K562 (cell line): ENCODE data around the gene TMEM138. TPM values are rescaled to one million over a fixed set of nuclear protein-coding genes. Genes with fewer than 3 reads are reported as not detected.

Experiments used
- ATAC-seq: fragments of 200-7000 bp; cut with Tn5 transposase; 3 replicates; pipeline ENCODE4 v1.9.1; 2020; ENCODE audit warnings: moderate library complexity
- BruUV-seq: library from RNA; stranded (reverse); fragments of 400-500 nt; replicated peaks from 2 replicates; lab custom pipeline; 2021; lab: Mats Ljungman, UMichigan
- CTCF ChIA-PET: fragments of 300-600 bp; formaldehyde crosslinking; extraction: SDS; loops from one replicate; lab custom pipeline; 2021; ENCODE audit warnings: low intra/inter-chr PET ratio; lab: Yijun Ruan, JAX
- POLR2A ChIA-PET: fragments of 300-600, 350-650 bp; sonication (Branson Sonifier 250); formaldehyde crosslinking; extraction: SDS; loops from one replicate; lab custom pipeline; 2021; ENCODE audit warnings: antibody characterized with exemption, inconsistent platforms; lab: Yijun Ruan, JAX
- DNase-seq, 4 experiments: peaks; one replicate each; pipeline versions ENCODE4 v3.0.0 to v3.0.0-alpha.2; 2011 to 2018; ENCODE audit warnings: low spot score in 3 of 4, mixed read lengths in 3 of 4; ENCODE audit errors: extremely low read depth in 1 of 4
- FAIRE-seq: peaks from 2 replicates; lab custom pipeline; 2011; peaks lifted over from hg19 to GRCh38; lab: Jason Lieb, UNC
- H2AFZ ChIP-seq: 2 replicates; pipeline ENCODE4 v1.6.0; 2011; ENCODE audit warnings: low read depth, low read length, control low read depth, inconsistent platforms
- H3K27ac ChIP-seq: fragments of 200-600 bp; 3 replicates; pipeline ENCODE4 v1.8.0; 2011; ENCODE audit warnings: low read depth, mild to moderate bottlenecking, control low read depth, inconsistent platforms, low read length, moderate library complexity, mixed read lengths; ENCODE audit errors: extremely low read depth
- H3K27me3 ChIP-seq, 2 experiments: fragments of 300-600 bp in 1 of 2; 2 replicates in 1 of 2; 3 replicates in 1 of 2; pipeline versions ENCODE4 v1.6.0 to v1.8.0; 2011; ENCODE audit warnings: inconsistent platforms in 2 of 2, low read length in 2 of 2, mild to moderate bottlenecking in 1 of 2, mixed read lengths in 1 of 2, moderate library complexity in 1 of 2; ENCODE audit not compliant: control insufficient read depth in 2 of 2, insufficient read depth in 2 of 2
- H3K36me3 ChIP-seq: fragments of 300-600 bp; 3 replicates; pipeline ENCODE4 v1.8.0; 2011; ENCODE audit warnings: mild to moderate bottlenecking, low read length, inconsistent platforms; ENCODE audit not compliant: control insufficient read depth, insufficient read depth
- H3K4me1 ChIP-seq, 2 experiments: fragments of 200-600 bp in 1 of 2; replicated peaks in 1 of 2; 2 replicates in 1 of 2; 3 replicates in 1 of 2; pipeline versions ENCODE4 v1.5.1 to v1.8.0; 2011; ENCODE audit warnings: inconsistent platforms in 2 of 2, low read length in 2 of 2, mild to moderate bottlenecking in 1 of 2, mixed read lengths in 1 of 2, moderate library complexity in 1 of 2; ENCODE audit not compliant: control insufficient read depth in 2 of 2, insufficient read depth in 2 of 2
- H3K4me2 ChIP-seq: 2 replicates; pipeline ENCODE4 v1.6.1; 2011; ENCODE audit warnings: low read length, control low read depth, inconsistent platforms, mixed read lengths; ENCODE audit not compliant: insufficient read depth
- H3K4me3 ChIP-seq: fragments of 200-600 bp; sonication (generic), shearing (Covaris generic); 2 replicates; pipeline ENCODE4 v1.5.1; 2016; ENCODE audit warnings: control low read depth, inconsistent platforms
- H3K79me2 ChIP-seq: fragments of 200-600 bp; 3 replicates; pipeline ENCODE4 v1.8.0; 2011; ENCODE audit warnings: low read length, inconsistent platforms; ENCODE audit not compliant: control insufficient read depth, insufficient read depth
- H3K9ac ChIP-seq, 2 experiments: 2 replicates each; pipeline versions ENCODE4 v1.6.0 to v1.6.1; 2011; ENCODE audit warnings: low read depth in 2 of 2, low read length in 2 of 2, control low read depth in 1 of 2, inconsistent platforms in 1 of 2, mild to moderate bottlenecking in 1 of 2, mixed read lengths in 1 of 2; ENCODE audit not compliant: insufficient read depth in 1 of 2
- H3K9me1 ChIP-seq: one replicate; pipeline ENCODE4 v1.6.0; 2011; ENCODE audit warnings: inconsistent platforms, mild to moderate bottlenecking, low read length, moderate library complexity; ENCODE audit not compliant: control insufficient read depth, insufficient read depth
- H3K9me3 ChIP-seq: replicated peaks from 2 replicates; pipeline ENCODE4 v1.5.1; 2011; ENCODE audit warnings: low read depth, low read length, inconsistent platforms; ENCODE audit not compliant: control insufficient read depth, insufficient read depth
- H4K20me1 ChIP-seq: replicated peaks from 2 replicates; pipeline ENCODE4 v1.6.1; 2011; ENCODE audit warnings: low read length, inconsistent platforms, mixed read lengths; ENCODE audit not compliant: control insufficient read depth, insufficient read depth
- ERF ChIP-seq: fragments of 450-650 bp; formaldehyde crosslinking; IDR thresholded peaks from 2 replicates; pipeline ENCODE4 v1.4.0; 2020; ENCODE audit warnings: mild to moderate bottlenecking, mixed read lengths
- GTF2F1 ChIP-seq: IDR thresholded peaks from 2 replicates; pipeline ENCODE4 v1.6.1; 2011; ENCODE audit warnings: low read depth, low read length, improper control_type of control experiment
- HBP1 ChIP-seq: fragments of 450-650 bp; formaldehyde crosslinking; IDR thresholded peaks from 2 replicates; pipeline ENCODE4 v1.4.0; 2022; ENCODE audit warnings: missing genetic modification characterization
- KDM2B ChIP-seq: fragments of 250-450 bp; sonication (Bioruptor Pico); IDR thresholded peaks from 2 replicates; pipeline ENCODE4 v1.8.0; 2021; ENCODE audit warnings: mild to moderate bottlenecking, moderate library complexity
- KLF6 ChIP-seq: fragments of 250-450 bp; sonication (Bioruptor Pico); IDR thresholded peaks from 2 replicates; pipeline ENCODE4 v1.4.0; 2020; ENCODE audit warnings: mild to moderate bottlenecking, moderate library complexity, borderline replicate concordance
- TCF7L2 ChIP-seq: fragments of 150-350 bp; IDR thresholded peaks from 2 replicates; pipeline ENCODE4 v1.6.1; 2016; ENCODE audit warnings: low read depth, mild to moderate bottlenecking, low read length, moderate library complexity
- TFAP4 ChIP-seq: sonication (generic); formaldehyde crosslinking; IDR thresholded peaks from 2 replicates; pipeline ENCODE4 v1.8.0; 2022; ENCODE audit warnings: missing genetic modification reagents, mild to moderate bottlenecking, moderate library complexity, borderline replicate concordance
- WGBS: fragments of 100-300 bp; shearing (Covaris generic); methylation state at CpG from one replicate; pipeline ENCODE4 v1.1.6; 2016; ENCODE audit warnings: low coverage, mixed read lengths; ENCODE audit not compliant: insufficient coverage; ENCODE audit errors: missing lambda C conversion rate; 5-methylcytosine and 5-hydroxymethylcytosine counted together
- in situ Hi-C: fragments of 300-500 bp; cut with MboI; formaldehyde crosslinking; loops from 4 replicates; pipeline ENCODE4 v1.15.0; 2018; ENCODE audit warnings: inconsistent platforms, mixed read lengths
- intact Hi-C: fragments of 100-400 bp; cut with micrococcal nuclease; formaldehyde crosslinking; loops from 2 replicates; pipeline ENCODE4 v1.14.2; 2022
- polyA plus RNA-seq, 8 experiments: library from polyadenylated mRNA; depleted of rRNA in 4 of 8; stranded (reverse) in 5 of 8; unstranded in 3 of 8; fragments of >200 nt; fragmentation: Nextera tagmentation in 2 of 8; fragmentation: Illumina TruSeq in 1 of 8; extraction: Ambion mirVana in 2 of 8; extraction: Trizol in 1 of 8; gene quantifications; 2 replicates each; pipeline versions ENCODE4 v1.2.1 to v1.2.3, GENCODE V29; 2011 to 2014; ENCODE audit warnings: inconsistent platforms in 1 of 8, missing spikeins in 1 of 8
- total RNA-seq, 7 experiments: library from RNA; depleted of rRNA in 6 of 7; stranded (reverse); fragments of >200 nt in 6 of 7; fragmentation: Illumina TruSeq in 2 of 7; extraction: Trizol in 2 of 7; gene quantifications; 2 replicates each; pipeline versions ENCODE4 v1.2.1 to v1.2.3, GENCODE V29; 2011 to 2021; ENCODE audit warnings: low replicate concordance in 1 of 7

Gene TMEM138
- total and polyA plus RNA-seq, 9 of the 15 experiments (the other 6 are each of a cell fraction or from before 2014, with no cell fraction given): 23.2 to 168 (median 63.1) TPM

GRCh38 chr11:61375761-61376108 is 13.6 kb downstream of the TMEM138 start (continued):
- TF ChIP-seq HBP1 (no peak), TCF7L2 (no peak)
- TF ChIP-seq, all 486 proteins: peak for 0

GRCh38 chr11:61377461-61378160 is 15.4 kb downstream of the TMEM138 start:
- ATAC-seq (no peak), DNase-seq (no peak), FAIRE-seq (no peak)
- no TSS peak for BruUV-seq
- no peaks in the 10 kb centered on the region for H4K20me1 ChIP-seq
- H3K4me3 ChIP-seq: no peak overlapping the region
- intact Hi-C loops: no loop called here
- in situ Hi-C loops: no loop called here
- H2AFZ ChIP-seq: no peak overlapping the region
- no peaks in the 10 kb centered on the region for H3K79me2 ChIP-seq
- H3K27me3 ChIP-seq: no peaks in the 10 kb centered on the region
- H3K4me2 ChIP-seq: no peak overlapping the region
- H3K9me3 ChIP-seq: peaks cover 3% of the 10 kb centered on the region; the same call in 1 of the 2 replicates
- no peaks in the 10 kb centered on the region for H3K4me1 ChIP-seq
- no peak overlapping the region for H3K27ac ChIP-seq
- ChIA-PET CTCF (interaction anchor here (0.6 kb wide), 1 partner anchor 27 kb away, joined by 6 read pairs; no protein-coding TSS in a partner anchor), POLR2A (interaction anchor here (0.7 to 2.4 kb wide), 2 partner anchors 12 to 47 kb away, joined by 3 to 6 read pairs; no protein-coding TSS in a partner anchor)
- 75% methylated on average over 6 of the region's 6 CpGs for WGBS
- no peak for TF ChIP-seq TFAP4 (CRISPR knock-in tag)
- TF ChIP-seq ERF (CRISPR knock-in tag): no peak
- TF ChIP-seq KLF6 (CRISPR knock-in tag): no peak
- TF ChIP-seq GTF2F1: no peak
- TF ChIP-seq KDM2B (CRISPR knock-in tag): no peak
- H3K36me3 ChIP-seq: peaks cover 22% of the 10 kb centered on the region; the same call in 1 of the 3 replicates
- H3K9me1 ChIP-seq: no peaks in the 10 kb centered on the region
- no peak overlapping the region for H3K9ac ChIP-seq
